ENCODE data around the gene ASCL2.
A peak's percentile ranks its signal among the peaks of the same experiment; 100 is the strongest.

Gene ASCL2

DNA sequence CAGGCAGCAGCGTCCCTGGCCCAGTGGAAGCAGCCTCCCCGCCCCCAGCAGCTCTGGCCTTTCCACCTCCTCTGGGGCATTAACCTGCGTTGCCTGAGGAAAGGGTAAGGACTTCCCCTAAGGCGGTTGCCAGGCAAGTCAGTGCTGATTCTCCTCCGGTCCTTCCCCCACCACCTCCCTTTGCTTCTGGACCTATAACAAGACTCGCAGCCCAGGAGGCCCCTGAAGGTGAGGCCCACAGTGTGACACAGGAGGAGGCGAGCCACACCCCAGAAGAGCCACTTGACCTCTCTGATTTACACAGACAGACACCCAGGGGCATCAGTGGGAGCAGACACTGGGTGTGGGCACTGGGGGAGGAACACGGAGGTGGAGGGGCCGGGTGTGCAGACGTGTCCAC, 35.4 kb downstream of the ASCL2 start:
- Histone ChIP-seq H3K4me1 (ENCODE audit: control insufficient read depth in 1 of 2, insufficient read depth in 2 of 2, low read length in 2 of 2) (no peaks in the 10 kb centered on the region), H3K27me3 (ENCODE audit: insufficient read depth, low read length) (no peaks in the 10 kb centered on the region), H4K91ac (ENCODE audit: low read depth, low read length) (no peak overlapping the region), H4K12ac (ENCODE audit: low read depth, low read length) (no peak overlapping the region), H3K18ac (ENCODE audit: low read length) (no peak overlapping the region), H4K8ac (ENCODE audit: low read depth, low read length) (no peak overlapping the region), H2AFZ (ENCODE audit: insufficient read depth, low read length, poor library complexity) (no peak overlapping the region), H3K4me3 (ENCODE audit: low read depth, low read length) (no peak overlapping the region), H2AK5ac (ENCODE audit: low read length) (no peak overlapping the region), H3K36me3 (ENCODE audit: control insufficient read depth in 1 of 2, insufficient read depth in 2 of 2, low read length in 2 of 2) (no peaks in the 10 kb centered on the region), H3K4ac (ENCODE audit: low read depth, low read length) (no peak overlapping the region), H3K4me2 (ENCODE audit: low read length) (no peak overlapping the region), H3K9ac (ENCODE audit: low read length) (no peak overlapping the region), H3K79me2 (ENCODE audit: control insufficient read depth, insufficient read depth, low read length, poor library complexity) (no peaks in the 10 kb centered on the region), H2BK5ac (ENCODE audit: low read depth, low read length, poor library complexity) (no peak overlapping the region), H3K9me3 (ENCODE audit: insufficient read depth, low read depth, low read length) (no peaks in the 10 kb centered on the region), H3K79me1 (ENCODE audit: low read length) (no peaks in the 10 kb centered on the region), H3K14ac (ENCODE audit: low read length) (no peak overlapping the region), H3K27ac (ENCODE audit: low read depth, low read length) (no peak overlapping the region), H3K23ac (ENCODE audit: low read length) (no peak overlapping the region), H2BK120ac (ENCODE audit: insufficient read depth, low read length, poor library complexity) (no peak overlapping the region), H2BK12ac (ENCODE audit: low read length) (no peak overlapping the region)
- no CpG with 5 or more reads among the region's 10 CpGs for WGBS (ENCODE audit: extremely low coverage, insufficient coverage, insufficient read length)
- DNase-seq = peak; percentile 89 to 93

- no peak overlapping the region for H2BK12ac ChIP-seq (ENCODE audit: low read length)
- peak; percentile 93 to 95 for DNase-seq
- no peaks in the 10 kb centered on the region for H3K4me1 ChIP-seq (ENCODE audit: control insufficient read depth in 1 of 2, insufficient read depth in 2 of 2, low read length in 2 of 2)
- no peaks in the 10 kb centered on the region for H3K36me3 ChIP-seq (ENCODE audit: control insufficient read depth in 1 of 2, insufficient read depth in 2 of 2, low read length in 2 of 2)
- H2AK5ac ChIP-seq (ENCODE audit: low read length) = no peak overlapping the region
- H2AFZ ChIP-seq (ENCODE audit: insufficient read depth, low read length, poor library complexity) = no peak overlapping the region
- no peaks in the 10 kb centered on the region for H3K79me1 ChIP-seq (ENCODE audit: low read length)
- no peaks in the 10 kb centered on the region for H3K79me2 ChIP-seq (ENCODE audit: control insufficient read depth, insufficient read depth, low read length, poor library complexity)
- H4K12ac ChIP-seq (ENCODE audit: low read depth, low read length) = no peak overlapping the region
- no peak overlapping the region for H4K8ac ChIP-seq (ENCODE audit: low read depth, low read length)
- H3K4me3 ChIP-seq (ENCODE audit: low read depth, low read length) = no peak overlapping the region
- no peak overlapping the region for H2BK5ac ChIP-seq (ENCODE audit: low read depth, low read length, poor library complexity)
- no CpG with 5 or more reads among the region's 10 CpGs for WGBS (ENCODE audit: extremely low coverage, insufficient coverage, insufficient read length)
- H3K9ac ChIP-seq (ENCODE audit: low read length) = no peak overlapping the region
- H2BK120ac ChIP-seq (ENCODE audit: insufficient read depth, low read length, poor library complexity) = no peak overlapping the region
- H3K18ac ChIP-seq (ENCODE audit: low read length) = no peak overlapping the region
- no peak overlapping the region for H3K23ac ChIP-seq (ENCODE audit: low read length)
- H3K14ac ChIP-seq (ENCODE audit: low read length) = no peak overlapping the region
- no peak overlapping the region for H3K4me2 ChIP-seq (ENCODE audit: low read length)
- H3K27me3 ChIP-seq (ENCODE audit: insufficient read depth, low read length) = no peaks in the 10 kb centered on the region
- no peak overlapping the region for H3K27ac ChIP-seq (ENCODE audit: low read depth, low read length)
- peaks cover 3% of the 10 kb centered on the region for H3K9me3 ChIP-seq (ENCODE audit: insufficient read depth, low read depth, low read length)
- H4K91ac ChIP-seq (ENCODE audit: low read depth, low read length) = no peak overlapping the region
- no peak overlapping the region for H3K4ac ChIP-seq (ENCODE audit: low read depth, low read length)
These were observed 36.5 kb downstream of the ASCL2 start for GRCh38 chr11:2233693-2234455.

DNA sequence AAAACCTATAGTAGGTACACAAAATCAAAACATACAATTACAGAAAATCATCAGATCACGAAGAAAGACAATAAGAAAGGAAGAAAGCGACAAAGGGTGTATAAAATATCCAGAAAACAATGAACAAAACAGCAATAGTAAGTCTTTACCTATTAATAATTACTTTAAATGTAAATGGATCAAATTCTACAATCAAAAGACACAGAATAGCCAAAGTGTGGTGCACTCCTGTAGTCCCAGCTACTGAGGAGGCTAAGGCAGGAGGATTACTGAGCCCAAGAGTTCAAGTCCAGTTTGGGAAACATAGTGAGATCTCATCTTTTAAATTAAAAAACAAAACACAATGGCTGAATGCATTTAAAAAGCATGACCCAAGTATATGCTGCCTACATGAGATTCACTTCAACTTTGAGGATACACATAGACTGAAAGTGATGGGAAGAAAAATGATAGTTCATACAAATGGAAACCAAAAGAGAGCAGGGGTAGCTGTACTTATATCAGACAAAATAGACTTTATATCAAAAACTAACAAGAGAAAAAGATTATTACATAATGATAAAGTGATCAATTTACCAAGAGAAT, 40.6 kb downstream of the ASCL2 start:
- H3K9ac ChIP-seq (ENCODE audit: low read length) = no peak overlapping the region
- no peak overlapping the region for H2AK5ac ChIP-seq (ENCODE audit: low read length)

GRCh38 chr11:2224254-2224653, 46.1 kb downstream of the ASCL2 start:
- H3K9me3 ChIP-seq (ENCODE audit: insufficient read depth, low read depth, low read length) = peaks cover 4% of the 10 kb centered on the region
- H3K79me1 ChIP-seq (ENCODE audit: low read length) = no peaks in the 10 kb centered on the region
- H3K27ac ChIP-seq (ENCODE audit: low read depth, low read length) = no peak overlapping the region
- no peak overlapping the region for H3K14ac ChIP-seq (ENCODE audit: low read length)
- H2AFZ ChIP-seq (ENCODE audit: insufficient read depth, low read length, poor library complexity) = no peak overlapping the region
- no peak for DNase-seq
- no CpG with 5 or more reads among the region's 1 CpG for WGBS (ENCODE audit: extremely low coverage, insufficient coverage, insufficient read length)
- no peak overlapping the region for H3K23ac ChIP-seq (ENCODE audit: low read length)
- H2BK5ac ChIP-seq (ENCODE audit: low read depth, low read length, poor library complexity) = no peak overlapping the region
- H3K4ac ChIP-seq (ENCODE audit: low read depth, low read length) = no peak overlapping the region
- H3K18ac ChIP-seq (ENCODE audit: low read length) = no peak overlapping the region
- H3K4me3 ChIP-seq (ENCODE audit: low read depth, low read length) = no peak overlapping the region
- no peak overlapping the region for H2BK12ac ChIP-seq (ENCODE audit: low read length)
- H2AK5ac ChIP-seq (ENCODE audit: low read length) = no peak overlapping the region
- no peak overlapping the region for H2BK120ac ChIP-seq (ENCODE audit: insufficient read depth, low read length, poor library complexity)
- H3K4me2 ChIP-seq (ENCODE audit: low read length) = no peak overlapping the region
- no peak overlapping the region for H4K8ac ChIP-seq (ENCODE audit: low read depth, low read length)
- no peak overlapping the region for H4K91ac ChIP-seq (ENCODE audit: low read depth, low read length)
- no peak overlapping the region for H4K12ac ChIP-seq (ENCODE audit: low read depth, low read length)
- H3K36me3 ChIP-seq (ENCODE audit: control insufficient read depth in 1 of 2, insufficient read depth in 2 of 2, low read length in 2 of 2) = no peaks in the 10 kb centered on the region
- no peak overlapping the region for H3K9ac ChIP-seq (ENCODE audit: low read length)
- no peaks in the 10 kb centered on the region for H3K27me3 ChIP-seq (ENCODE audit: insufficient read depth, low read length)
- no peaks in the 10 kb centered on the region for H3K4me1 ChIP-seq (ENCODE audit: control insufficient read depth in 1 of 2, insufficient read depth in 2 of 2, low read length in 2 of 2)
- H3K79me2 ChIP-seq (ENCODE audit: control insufficient read depth, insufficient read depth, low read length, poor library complexity) = no peaks in the 10 kb centered on the region

More for the DNA sequence above, 40.6 kb downstream of the ASCL2 start:
- no peak overlapping the region for H3K27ac ChIP-seq (ENCODE audit: low read depth, low read length)
- no peak overlapping the region for H2BK12ac ChIP-seq (ENCODE audit: low read length)
- peaks cover 3% of the 10 kb centered on the region for H3K9me3 ChIP-seq (ENCODE audit: insufficient read depth, low read depth, low read length)
- no peak overlapping the region for H4K12ac ChIP-seq (ENCODE audit: low read depth, low read length)
- no peaks in the 10 kb centered on the region for H3K36me3 ChIP-seq (ENCODE audit: control insufficient read depth in 1 of 2, insufficient read depth in 2 of 2, low read length in 2 of 2)
- no peak overlapping the region for H4K8ac ChIP-seq (ENCODE audit: low read depth, low read length)
- no peak overlapping the region for H3K4me3 ChIP-seq (ENCODE audit: low read depth, low read length)
- no peak for DNase-seq
- no peak overlapping the region for H3K4ac ChIP-seq (ENCODE audit: low read depth, low read length)
- H2BK120ac ChIP-seq (ENCODE audit: insufficient read depth, low read length, poor library complexity) = no peak overlapping the region
- H2BK5ac ChIP-seq (ENCODE audit: low read depth, low read length, poor library complexity) = no peak overlapping the region
- H3K4me2 ChIP-seq (ENCODE audit: low read length) = no peak overlapping the region
- H2AFZ ChIP-seq (ENCODE audit: insufficient read depth, low read length, poor library complexity) = no peak overlapping the region
- H3K4me1 ChIP-seq (ENCODE audit: control insufficient read depth in 1 of 2, insufficient read depth in 2 of 2, low read length in 2 of 2) = no peaks in the 10 kb centered on the region
- H3K14ac ChIP-seq (ENCODE audit: low read length) = no peak overlapping the region
- H3K23ac ChIP-seq (ENCODE audit: low read length) = no peak overlapping the region
- no peaks in the 10 kb centered on the region for H3K27me3 ChIP-seq (ENCODE audit: insufficient read depth, low read length)
- no peaks in the 10 kb centered on the region for H3K79me2 ChIP-seq (ENCODE audit: control insufficient read depth, insufficient read depth, low read length, poor library complexity)
- H3K79me1 ChIP-seq (ENCODE audit: low read length) = no peaks in the 10 kb centered on the region
- no peak overlapping the region for H4K91ac ChIP-seq (ENCODE audit: low read depth, low read length)
- no peak overlapping the region for H3K18ac ChIP-seq (ENCODE audit: low read length)
- no CpG with 5 or more reads among the region's 2 CpGs for WGBS (ENCODE audit: extremely low coverage, insufficient coverage, insufficient read length)
